ENCODE measurements around the gene ST8SIA5.

Gene ST8SIA5

GRCh38 chr18:46675112-46675511 lies 81.7 kb downstream of the ST8SIA5 start:
- DNase-seq (ENCODE audit: low read depth in 1 of 2, low spot score in 1 of 2), result no peak
- H3K27ac ChIP-seq (replicated peaks), result no peak overlapping the region
- TF ChIP-seq POLR2AphosphoS5 (IDR thresholded peaks at IDR 0.05; ENCODE audit: low read depth) (no peak), SPI1 (IDR thresholded peaks at IDR 0.05; ENCODE audit: borderline replicate concordance, low read depth) (no peak), GABPA (IDR thresholded peaks at IDR 0.05; ENCODE audit: low read depth) (no peak), REST (IDR thresholded peaks at IDR 0.05; ENCODE audit: insufficient replicate concordance, low read depth) (no peak), CTCF (IDR thresholded peaks at IDR 0.05; ENCODE audit: insufficient read depth, low read length) (no peak)

GRCh38 chr18:46672062-46672970 lies 84.5 kb downstream of the ST8SIA5 start:
- DNase-seq (ENCODE audit: low read depth in 1 of 2, low spot score in 1 of 2), result no peak
- Histone ChIP-seq H3K27me3 (ENCODE audit: insufficient read depth, poor library complexity, severe bottlenecking) (peaks cover 5% of the 10 kb centered on the region), H3K27ac (replicated peaks) (no peak overlapping the region), H3K4me3 (replicated peaks; ENCODE audit: insufficient read depth, low read length) (no peak overlapping the region)
- no peak for TF ChIP-seq CTCF (IDR thresholded peaks at IDR 0.05; ENCODE audit: insufficient read depth, low read length)
- TF ChIP-seq GABPA (IDR thresholded peaks at IDR 0.05; ENCODE audit: low read depth), result no peak
- no peak for TF ChIP-seq SPI1 (IDR thresholded peaks at IDR 0.05; ENCODE audit: borderline replicate concordance, low read depth)
- TF ChIP-seq REST (IDR thresholded peaks at IDR 0.05; ENCODE audit: insufficient replicate concordance, low read depth), result no peak
- TF ChIP-seq POLR2AphosphoS5 (IDR thresholded peaks at IDR 0.05; ENCODE audit: low read depth), result no peak

More at GRCh38 chr18:46675112-46675511, 81.7 kb downstream of the ST8SIA5 start:
- Histone ChIP-seq H3K27me3 (ENCODE audit: insufficient read depth, poor library complexity, severe bottlenecking) (peaks cover 5% of the 10 kb centered on the region), H3K4me3 (replicated peaks; ENCODE audit: insufficient read depth, low read length) (no peak overlapping the region)

- DNase-seq (ENCODE audit: low read depth in 1 of 2, low spot score in 1 of 2), result no peak
- Histone ChIP-seq H3K4me3 (replicated peaks; ENCODE audit: insufficient read depth, low read length) (no peak overlapping the region), H3K27me3 (ENCODE audit: insufficient read depth, poor library complexity, severe bottlenecking) (peaks cover 7% of the 10 kb centered on the region), H3K27ac (replicated peaks) (no peak overlapping the region)
- no peak for TF ChIP-seq SPI1 (IDR thresholded peaks at IDR 0.05; ENCODE audit: borderline replicate concordance, low read depth)
- TF ChIP-seq POLR2AphosphoS5 (IDR thresholded peaks at IDR 0.05; ENCODE audit: low read depth), result no peak
- no peak for TF ChIP-seq REST (IDR thresholded peaks at IDR 0.05; ENCODE audit: insufficient replicate concordance, low read depth)
- no peak for TF ChIP-seq GABPA (IDR thresholded peaks at IDR 0.05; ENCODE audit: low read depth)
- TF ChIP-seq CTCF (IDR thresholded peaks at IDR 0.05; ENCODE audit: insufficient read depth, low read length), result no peak
Measured at GRCh38 chr18:46668694-46669093, 88.2 kb downstream of the ST8SIA5 start.

All from HL-60 (cell line).